Endothelial cell of hepatic sinusoid (primary cell): ENCODE results near the gene CCDC106.

ENCODE experiments used
- in situ Hi-C: cut with HindIII; loops from 2 replicates; pipeline ENCODE4 v1.10.0; 2017; ENCODE audit warnings: low sequenced_read_pairs

Gene CCDC106

GRCh38 chr19:55679343-55680257 lies 31.6 kb downstream of the CCDC106 start:
- in situ Hi-C loops: no loop called here

- in situ Hi-C loops: no loop called here
Observed at GRCh38 chr19:55680339-55681130, 32.5 kb downstream of the CCDC106 start.

GRCh38 chr19:55681131-55682092 lies 33.4 kb downstream of the CCDC106 start:
- in situ Hi-C loops: no loop called here

GRCh38 chr19:55683449-55684261 lies 35.6 kb downstream of the CCDC106 start:
- in situ Hi-C loops: no loop called here

GRCh38 chr19:55684946-55685681 lies 37.1 kb downstream of the CCDC106 start:
- in situ Hi-C loops: no loop called here

GRCh38 chr19:55685776-55686175 lies 37.8 kb downstream of the CCDC106 start:
- in situ Hi-C loops: no loop called here

- in situ Hi-C loops: no loop called here
Observed at GRCh38 chr19:55686311-55687050, 38.5 kb downstream of the CCDC106 start.

GRCh38 chr19:55687281-55688201 lies 39.5 kb downstream of the CCDC106 start:
- in situ Hi-C loops: no loop called here

- in situ Hi-C loops: no loop called here
Observed at GRCh38 chr19:55688422-55689218, 40.6 kb downstream of the CCDC106 start.

GRCh38 chr19:55689411-55690108 lies 41.5 kb downstream of the CCDC106 start:
- in situ Hi-C loops: no loop called here

GRCh38 chr19:55690109-55690768 lies 42.2 kb downstream of the CCDC106 start:
- in situ Hi-C loops: no loop called here

- in situ Hi-C loops: no loop called here
Observed at GRCh38 chr19:55690769-55691545, 42.9 kb downstream of the CCDC106 start.

GRCh38 chr19:55691561-55692481 lies 43.8 kb downstream of the CCDC106 start:
- in situ Hi-C loops: no loop called here

- in situ Hi-C loops: no loop called here
Observed at GRCh38 chr19:55692681-55693081, 44.7 kb downstream of the CCDC106 start.
